ENCODE results near the gene EGLN2.
"Not testable (repeated sequence)": the region's sequence is repeated elsewhere in the genome, so short reads cannot be mapped to it uniquely, and the experiment has no call there.

Gene EGLN2

GRCh38 chr19:40808021-40808325, 9.0 kb downstream of the EGLN2 start:
- no peak for ATAC-seq (ENCODE audit: low read depth)
- H3K4me1 ChIP-seq (ENCODE audit: insufficient read depth, poor library complexity, severe bottlenecking) = peaks cover 14% of the 10 kb centered on the region
- no peak for TF ChIP-seq CTCF (IDR thresholded peaks at IDR 0.05; ENCODE audit: poor library complexity, severe bottlenecking)

GRCh38 chr19:40808497-40808896, 9.5 kb downstream of the EGLN2 start:
- Histone ChIP-seq H3K27ac (ENCODE audit: poor library complexity, severe bottlenecking) (no peak overlapping the region), H3K36me3 (ENCODE audit: low read depth) (peaks cover 54% of the 10 kb centered on the region), H3K9me3 (ENCODE audit: severe bottlenecking) (no peaks in the 10 kb centered on the region), H3K4me1 (ENCODE audit: insufficient read depth, poor library complexity, severe bottlenecking) (peaks cover 9% of the 10 kb centered on the region), H3K4me3 (ENCODE audit: severe bottlenecking) (no peak overlapping the region), H3K27me3 (ENCODE audit: insufficient read depth, poor library complexity, severe bottlenecking) (no peaks in the 10 kb centered on the region)
- ATAC-seq (ENCODE audit: low read depth) (no peak), DNase-seq (ENCODE audit: low spot score) (no peak)
- no peak for TF ChIP-seq CTCF (IDR thresholded peaks at IDR 0.05; ENCODE audit: poor library complexity, severe bottlenecking)

More at GRCh38 chr19:40808021-40808325, 9.0 kb downstream of the EGLN2 start:
- Histone ChIP-seq H3K27ac (ENCODE audit: poor library complexity, severe bottlenecking) (no peak overlapping the region), H3K36me3 (ENCODE audit: low read depth) (peaks cover 59% of the 10 kb centered on the region), H3K27me3 (ENCODE audit: insufficient read depth, poor library complexity, severe bottlenecking) (no peaks in the 10 kb centered on the region), H3K9me3 (ENCODE audit: severe bottlenecking) (no peaks in the 10 kb centered on the region), H3K4me3 (ENCODE audit: severe bottlenecking) (no peak overlapping the region)
- no peak for DNase-seq (ENCODE audit: low spot score)

- ATAC-seq (ENCODE audit: low read depth) = no peak
- Histone ChIP-seq H3K36me3 (ENCODE audit: low read depth) (peaks cover 47% of the 10 kb centered on the region), H3K4me1 (ENCODE audit: insufficient read depth, poor library complexity, severe bottlenecking) (peaks cover 4% of the 10 kb centered on the region), H3K4me3 (ENCODE audit: severe bottlenecking) (no peak overlapping the region), H3K27me3 (ENCODE audit: insufficient read depth, poor library complexity, severe bottlenecking) (no peaks in the 10 kb centered on the region), H3K27ac (ENCODE audit: poor library complexity, severe bottlenecking) (peak overlapping the region; percentile 37), H3K9me3 (ENCODE audit: severe bottlenecking) (no peaks in the 10 kb centered on the region)
- no peak for TF ChIP-seq CTCF (IDR thresholded peaks at IDR 0.05; ENCODE audit: poor library complexity, severe bottlenecking)
- no peak for DNase-seq (ENCODE audit: low spot score)
Measured at GRCh38 chr19:40809358-40810086, 10.5 kb downstream of the EGLN2 start.

GRCh38 chr19:40810160-40810559, 11.2 kb downstream of the EGLN2 start:
- no peaks in the 10 kb centered on the region for H3K9me3 ChIP-seq (ENCODE audit: severe bottlenecking)
- TF ChIP-seq CTCF (IDR thresholded peaks at IDR 0.05; ENCODE audit: poor library complexity, severe bottlenecking) = no peak

GRCh38 chr19:40810649-40811408, 11.8 kb downstream of the EGLN2 start:
- Histone ChIP-seq H3K36me3 (ENCODE audit: low read depth) (peaks cover 34% of the 10 kb centered on the region), H3K4me3 (ENCODE audit: severe bottlenecking) (peak overlapping the region; percentile 34), H3K27ac (ENCODE audit: poor library complexity, severe bottlenecking) (peak overlapping the region; percentile 37)
- not testable (repeated sequence) for H3K4me1 ChIP-seq (ENCODE audit: insufficient read depth, poor library complexity, severe bottlenecking); DNase-seq (ENCODE audit: low spot score); H3K9me3 ChIP-seq (ENCODE audit: severe bottlenecking); H3K27me3 ChIP-seq (ENCODE audit: insufficient read depth, poor library complexity, severe bottlenecking)
- ATAC-seq (ENCODE audit: low read depth) = peak; percentile 76

More at GRCh38 chr19:40810160-40810559, 11.2 kb downstream of the EGLN2 start:
- ATAC-seq (ENCODE audit: low read depth) (no peak), DNase-seq (ENCODE audit: low spot score) (no peak)
- peak overlapping the region; percentile 37 for H3K27ac ChIP-seq (ENCODE audit: poor library complexity, severe bottlenecking)
- no peaks in the 10 kb centered on the region for H3K27me3 ChIP-seq (ENCODE audit: insufficient read depth, poor library complexity, severe bottlenecking)
- H3K4me1 ChIP-seq (ENCODE audit: insufficient read depth, poor library complexity, severe bottlenecking) = peaks cover 2% of the 10 kb centered on the region
- H3K36me3 ChIP-seq (ENCODE audit: low read depth) = peaks cover 41% of the 10 kb centered on the region
- H3K4me3 ChIP-seq (ENCODE audit: severe bottlenecking) = no peak overlapping the region
